Upper lobe of left lung (tissue), 4 donors: ENCODE results near the gene IL13RA2.

Experiments used
- EP300 ChIP-seq, 4 donors: sonication (generic); formaldehyde crosslinking; IDR thresholded peaks; one replicate each; pipeline ENCODE4 v1.5.1; 2017; ENCODE audit warnings: antibody characterized with exemption in 4 of 4, control low read depth in 2 of 4
- POLR2A ChIP-seq, 4 donors: fragments of 450-650 bp; IDR thresholded peaks; one replicate each; pipeline ENCODE4 v1.5.1; 2016 to 2017; ENCODE audit warnings: antibody characterized with exemption in 4 of 4, mild to moderate bottlenecking in 2 of 4
- POLR2AphosphoS5 ChIP-seq, 2 donors: sonication (generic); formaldehyde crosslinking; IDR thresholded peaks; one replicate each; pipeline ENCODE4 v1.5.1; 2017; ENCODE audit warnings: antibody characterized with exemption in 2 of 2
- TF ChIP-seq, protein P1 (sequence below), 6 experiments: fragments of 450-650 bp in 4 of 6; fragments of 200-600 bp in 2 of 6; sonication (generic) in 2 of 6; IDR thresholded peaks; one replicate each; pipeline ENCODE4 v1.5.1; 2016 to 2019; ENCODE audit warnings: antibody characterized with exemption in 6 of 6

DNA sequence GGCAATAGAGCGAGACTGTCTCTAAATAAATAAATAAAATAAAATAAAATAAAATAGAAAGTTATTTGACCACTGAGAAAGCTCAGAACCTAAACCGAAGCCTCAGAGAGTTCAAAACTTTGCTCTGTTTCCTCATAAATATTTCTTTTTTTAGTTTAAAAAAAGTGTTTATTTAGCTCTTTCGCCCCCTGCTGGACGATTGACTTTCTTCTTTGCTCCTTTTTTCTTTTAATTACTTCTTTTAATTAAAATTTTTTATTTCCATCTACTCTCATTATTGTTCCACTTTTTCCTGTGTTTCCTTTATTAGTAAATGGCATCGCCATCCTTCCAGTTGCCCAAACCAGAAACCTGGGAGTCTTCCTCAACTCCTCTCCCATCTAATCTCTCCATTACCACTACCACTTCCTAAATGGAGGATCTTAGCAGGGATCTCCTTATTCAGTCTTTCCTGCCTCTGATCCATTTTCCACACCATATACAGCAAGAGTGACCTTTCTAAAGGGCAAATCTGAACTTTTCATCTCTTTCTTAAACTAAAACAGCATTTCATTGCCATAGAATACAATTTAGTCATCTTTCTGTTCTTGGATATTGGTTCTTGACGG, 728 bp upstream of the IL13RA2 start:
- TF ChIP-seq, protein P1, sequence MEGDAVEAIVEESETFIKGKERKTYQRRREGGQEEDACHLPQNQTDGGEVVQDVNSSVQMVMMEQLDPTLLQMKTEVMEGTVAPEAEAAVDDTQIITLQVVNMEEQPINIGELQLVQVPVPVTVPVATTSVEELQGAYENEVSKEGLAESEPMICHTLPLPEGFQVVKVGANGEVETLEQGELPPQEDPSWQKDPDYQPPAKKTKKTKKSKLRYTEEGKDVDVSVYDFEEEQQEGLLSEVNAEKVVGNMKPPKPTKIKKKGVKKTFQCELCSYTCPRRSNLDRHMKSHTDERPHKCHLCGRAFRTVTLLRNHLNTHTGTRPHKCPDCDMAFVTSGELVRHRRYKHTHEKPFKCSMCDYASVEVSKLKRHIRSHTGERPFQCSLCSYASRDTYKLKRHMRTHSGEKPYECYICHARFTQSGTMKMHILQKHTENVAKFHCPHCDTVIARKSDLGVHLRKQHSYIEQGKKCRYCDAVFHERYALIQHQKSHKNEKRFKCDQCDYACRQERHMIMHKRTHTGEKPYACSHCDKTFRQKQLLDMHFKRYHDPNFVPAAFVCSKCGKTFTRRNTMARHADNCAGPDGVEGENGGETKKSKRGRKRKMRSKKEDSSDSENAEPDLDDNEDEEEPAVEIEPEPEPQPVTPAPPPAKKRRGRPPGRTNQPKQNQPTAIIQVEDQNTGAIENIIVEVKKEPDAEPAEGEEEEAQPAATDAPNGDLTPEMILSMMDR (IDR thresholded peaks at IDR 0.05): peak in 2 of 6 experiments; percentile 12 to 22
- no peak for TF ChIP-seq EP300 (IDR thresholded peaks at IDR 0.05)
- TF ChIP-seq POLR2A (IDR thresholded peaks at IDR 0.05): no peak
- TF ChIP-seq POLR2AphosphoS5 (IDR thresholded peaks at IDR 0.05): no peak
